ENCODE data around the gene ARFRP1. TPM values are rescaled to one million over a fixed set of nuclear protein-coding genes. Genes with fewer than 3 reads are reported as not detected.

ARFRP1 gene
- total and polyA plus RNA-seq, 10 donors: 36.7 to 118 (median 67.3) TPM

DNA sequence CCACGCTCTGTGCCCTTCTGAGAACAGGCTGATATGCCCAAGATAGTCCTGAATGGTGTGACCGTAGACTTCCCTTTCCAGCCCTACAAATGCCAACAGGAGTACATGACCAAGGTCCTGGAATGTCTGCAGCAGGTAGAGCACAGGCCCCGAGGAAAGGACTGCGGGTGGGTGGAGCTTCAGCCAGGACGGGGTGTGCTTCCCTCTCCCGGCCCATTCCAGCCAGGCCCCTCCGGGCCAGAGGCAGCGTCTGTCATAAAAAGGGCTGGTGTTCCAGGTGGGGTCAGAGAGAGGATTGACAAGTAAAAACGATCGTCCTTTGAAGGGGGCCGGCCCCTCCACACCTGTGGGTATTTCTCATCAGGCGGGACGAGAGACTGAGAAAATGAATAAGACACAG lies 48.4 kb downstream of the ARFRP1 start:
- Histone ChIP-seq H3K4me1 (peaks cover 9 to 48% (median 30%) of the 10 kb centered on the region in 6 donors), H3K9me3 (no peaks in the 10 kb centered on the region), H3K36me3 (peaks cover 0 to 44% (median 31%) of the 10 kb centered on the region in 6 donors), H3K4me3 (peak overlapping the region in 6 of 8 donors; percentile 73 to 95 (median 78)), H3K27me3 (replicated peaks in 1 of 7) (peaks cover 0 to 12% (median 0%) of the 10 kb centered on the region in 7 donors), H3K27ac (peak overlapping the region in 7 of 8 donors; percentile 81 to 95 (median 88))
- TF ChIP-seq, protein P1, sequence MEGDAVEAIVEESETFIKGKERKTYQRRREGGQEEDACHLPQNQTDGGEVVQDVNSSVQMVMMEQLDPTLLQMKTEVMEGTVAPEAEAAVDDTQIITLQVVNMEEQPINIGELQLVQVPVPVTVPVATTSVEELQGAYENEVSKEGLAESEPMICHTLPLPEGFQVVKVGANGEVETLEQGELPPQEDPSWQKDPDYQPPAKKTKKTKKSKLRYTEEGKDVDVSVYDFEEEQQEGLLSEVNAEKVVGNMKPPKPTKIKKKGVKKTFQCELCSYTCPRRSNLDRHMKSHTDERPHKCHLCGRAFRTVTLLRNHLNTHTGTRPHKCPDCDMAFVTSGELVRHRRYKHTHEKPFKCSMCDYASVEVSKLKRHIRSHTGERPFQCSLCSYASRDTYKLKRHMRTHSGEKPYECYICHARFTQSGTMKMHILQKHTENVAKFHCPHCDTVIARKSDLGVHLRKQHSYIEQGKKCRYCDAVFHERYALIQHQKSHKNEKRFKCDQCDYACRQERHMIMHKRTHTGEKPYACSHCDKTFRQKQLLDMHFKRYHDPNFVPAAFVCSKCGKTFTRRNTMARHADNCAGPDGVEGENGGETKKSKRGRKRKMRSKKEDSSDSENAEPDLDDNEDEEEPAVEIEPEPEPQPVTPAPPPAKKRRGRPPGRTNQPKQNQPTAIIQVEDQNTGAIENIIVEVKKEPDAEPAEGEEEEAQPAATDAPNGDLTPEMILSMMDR (IDR thresholded peaks at IDR 0.05 in 8 of 11, conservative IDR thresholded peaks at IDR 0.05 in 3 of 11): no peak
- TF ChIP-seq POLR2AphosphoS5 (IDR thresholded peaks at IDR 0.05) (no peak), POLR2A (IDR thresholded peaks at IDR 0.05) (no peak)
- intact Hi-C loops (cut with DNase I; ENCODE audit: low total_unique reads): loop anchor here (10.0 kb wide), 1 partner anchor 125 kb away; the partner anchor contains the start of gene PTK6
- peak; percentile 77 for DNase-seq
- WGBS, 5 donors: 69 to 79% (median 79%) methylated on average over 13 of the region's 13 CpGs

DNA sequence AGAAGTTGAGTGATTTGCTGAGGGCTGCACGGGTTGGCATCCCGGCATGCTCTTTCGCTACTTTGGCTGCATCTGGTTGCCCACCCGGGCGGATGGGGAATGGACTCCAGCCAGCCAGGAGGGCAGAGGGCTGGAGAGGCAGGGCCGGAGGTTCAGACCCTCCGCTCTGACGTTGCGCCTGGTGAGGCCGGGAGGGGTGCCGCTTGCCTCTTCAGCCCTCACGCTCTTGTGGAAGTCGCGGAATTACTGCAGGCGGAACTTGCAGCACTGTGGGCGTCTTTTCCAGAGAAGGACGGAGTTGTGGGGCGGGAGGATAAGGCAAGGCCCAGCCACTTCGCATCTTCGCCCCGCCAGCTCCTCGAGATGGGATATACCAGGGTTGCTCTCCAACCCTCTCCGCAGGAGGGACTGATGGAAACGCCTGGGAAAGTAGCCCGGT lies 49.0 kb downstream of the ARFRP1 start:
- peak; percentile 89 for DNase-seq
- intact Hi-C loops (cut with DNase I; ENCODE audit: low total_unique reads): loop anchor here (10.0 kb wide), 1 partner anchor 124 kb away; the partner anchor contains the start of gene PTK6

DNA sequence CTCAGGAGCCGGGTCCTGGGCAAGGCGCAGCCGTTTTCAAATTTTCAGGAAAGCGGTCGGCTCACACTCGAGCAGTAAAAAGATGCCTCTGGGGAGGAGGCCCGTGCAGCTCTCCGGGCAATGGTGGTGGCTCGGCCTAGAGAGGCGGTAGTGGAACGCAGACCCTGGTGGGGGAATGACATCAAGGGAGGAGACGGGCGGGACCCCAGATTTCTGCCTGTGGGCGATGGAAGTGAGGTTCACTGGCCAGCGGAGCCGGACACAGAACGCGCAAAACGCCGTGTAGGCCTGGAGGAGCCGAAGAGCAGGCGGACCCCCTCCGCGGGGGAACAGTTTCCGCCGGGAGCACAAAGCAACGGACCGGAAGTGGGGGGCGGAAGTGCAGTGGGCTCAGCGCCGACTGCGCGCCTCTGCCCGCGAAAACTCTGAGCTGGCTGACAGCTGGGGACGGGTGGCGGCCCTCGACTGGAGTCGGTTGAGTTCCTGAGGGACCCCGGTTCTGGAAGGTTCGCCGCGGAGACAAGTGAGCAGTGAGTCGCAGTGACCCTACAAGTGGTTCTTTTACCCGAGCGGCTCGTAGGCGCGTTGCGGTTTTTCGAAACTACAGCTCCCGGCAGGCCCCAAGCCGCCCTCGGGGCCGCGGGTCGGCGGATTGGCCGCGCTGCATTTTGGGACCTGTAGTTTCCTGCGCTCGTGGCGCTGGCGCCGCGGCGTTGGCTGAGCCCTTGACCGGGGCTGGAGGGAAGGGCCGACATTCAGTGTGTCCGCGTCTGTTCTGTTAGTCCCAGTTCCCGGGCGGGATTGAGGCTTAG lies 49.6 kb downstream of the ARFRP1 start, which contains the start of gene RTEL1:
Gene RTEL1, plus strand, starts transcription at position 376 of the 812 bp plus-strand sequence. CDS start 1,091 bp downstream, outside the sequence.
- TF ChIP-seq, protein P1 (IDR thresholded peaks at IDR 0.05 in 8 of 11, conservative IDR thresholded peaks at IDR 0.05 in 3 of 11): peak in 5 of 11 experiments; percentile 13 to 41 (median 27)
- TF ChIP-seq POLR2AphosphoS5 (IDR thresholded peaks at IDR 0.05) (peak; percentile 78 to 89 (median 82)), POLR2A (IDR thresholded peaks at IDR 0.05) (peak in 1 of 3 donors; percentile 16)
- peaks cover 0 to 25% (median 0%) of the 10 kb centered on the region in 7 donors for H3K27me3 ChIP-seq (replicated peaks in 1 of 7)
- peak within 1 kb of the TSS; percentile 73 to 95 (median 78) for H3K4me3 ChIP-seq
- intact Hi-C loops (cut with DNase I; ENCODE audit: low total_unique reads): loop anchor here (10.0 kb wide), 1 partner anchor 123 kb away; the partner anchor contains the start of gene PTK6
- no peaks in the 10 kb centered on the region for H3K9me3 ChIP-seq
- H3K36me3 ChIP-seq: peaks cover 0 to 32% (median 25%) of the 10 kb centered on the region in 6 donors
- peaks cover 16 to 60% (median 42%) of the 10 kb centered on the region in 6 donors for H3K4me1 ChIP-seq
- peak; percentile 97 for DNase-seq
- WGBS, 5 donors: 2 to 6% (median 3%) methylated on average over 42 to 73 of the region's 73 CpGs
- H3K27ac ChIP-seq: peak within 1 kb of the TSS; percentile 81 to 95 (median 88)

More for the DNA sequence above, 49.0 kb downstream of the ARFRP1 start:
- 0 to 5% (median 4%) methylated on average over 3 to 25 of the region's 25 CpGs for WGBS, 5 donors
- Histone ChIP-seq H3K36me3 (peaks cover 0 to 38% (median 28%) of the 10 kb centered on the region in 6 donors), H3K4me3 (peak overlapping the region; percentile 73 to 95 (median 78)), H3K27me3 (replicated peaks in 1 of 7) (peaks cover 0 to 18% (median 0%) of the 10 kb centered on the region in 7 donors), H3K4me1 (peaks cover 13 to 54% (median 36%) of the 10 kb centered on the region in 6 donors), H3K27ac (peak overlapping the region; percentile 81 to 95 (median 88)), H3K9me3 (no peaks in the 10 kb centered on the region)
- no peak for TF ChIP-seq POLR2A (IDR thresholded peaks at IDR 0.05)
- no peak for TF ChIP-seq POLR2AphosphoS5 (IDR thresholded peaks at IDR 0.05)
- TF ChIP-seq, protein P1 (IDR thresholded peaks at IDR 0.05 in 8 of 11, conservative IDR thresholded peaks at IDR 0.05 in 3 of 11): no peak

Measured in spleen (tissue), 11 donors.